IMR-90 (cell line): Measurements from ENCODE around the gene SUGCT. TPM values are rescaled to one million over a fixed set of nuclear protein-coding genes. Genes with fewer than 3 reads are reported as not detected.
A peak's percentile ranks its signal among the peaks of the same experiment; 100 is the strongest.

ENCODE experiments used
- ATAC-seq: fragments of 200-7000 bp; cut with Tn5 transposase; 2 replicates; pipeline ENCODE4 v1.9.1; 2020; ENCODE audit warnings: low read depth, mild to moderate bottlenecking, moderate library complexity
- BruUV-seq: library from RNA; stranded (reverse); fragments of 400-500 nt; replicated peaks from 2 replicates; lab custom pipeline; 2021; lab: Mats Ljungman, UMichigan
- CTCF ChIA-PET: fragments of 300-600 bp; formaldehyde crosslinking; extraction: SDS; loops from one replicate; lab custom pipeline; 2021; ENCODE audit warnings: antibody characterized with exemption; lab: Yijun Ruan, JAX
- POLR2A ChIA-PET: fragments of 300-600 bp; sonication (Branson Sonifier 250); formaldehyde crosslinking; loops from one replicate; lab custom pipeline; 2022; ENCODE audit warnings: antibody characterized with exemption; ENCODE audit not compliant: unreplicated experiment; lab: Charles Lee
- DNase-seq: peaks from one replicate; pipeline ENCODE4 v3.0.0; 2013
- H2AFZ ChIP-seq: replicated peaks from 2 replicates; pipeline ENCODE3; 2013; ENCODE audit warnings: low read length, mild to moderate bottlenecking; ENCODE audit not compliant: poor library complexity
- H2AK5ac ChIP-seq: 2 replicates; pipeline ENCODE4 v1.6.1; 2013; ENCODE audit warnings: low read depth, low read length, inconsistent platforms
- H2AK9ac ChIP-seq: replicated peaks from 2 replicates; pipeline ENCODE3; 2013; ENCODE audit warnings: mild to moderate bottlenecking, low read depth, low read length, moderate library complexity; ENCODE audit not compliant: poor library complexity
- H2BK120ac ChIP-seq: 2 replicates; pipeline ENCODE4 v1.6.1; 2013; ENCODE audit warnings: low read depth, low read length, inconsistent platforms
- H2BK15ac ChIP-seq: 3 replicates; pipeline ENCODE4 v1.6.1; 2013; ENCODE audit warnings: low read depth, low read length, inconsistent platforms
- H2BK20ac ChIP-seq: 2 replicates; pipeline ENCODE4 v1.6.1; 2013; ENCODE audit warnings: low read depth, mild to moderate bottlenecking, inconsistent platforms, low read length, moderate library complexity
- H2BK5ac ChIP-seq: 2 replicates; pipeline ENCODE4 v1.6.1; 2013; ENCODE audit warnings: mild to moderate bottlenecking, low read depth, low read length, inconsistent platforms; ENCODE audit not compliant: poor library complexity, severe bottlenecking
- H3K14ac ChIP-seq: replicated peaks from 2 replicates; pipeline ENCODE4 v1.6.1; 2013; ENCODE audit warnings: low read depth, low read length, inconsistent platforms
- H3K18ac ChIP-seq: 2 replicates; pipeline ENCODE4 v1.6.1; 2013; ENCODE audit warnings: low read depth, low read length, control low read depth
- H3K23ac ChIP-seq: 2 replicates; pipeline ENCODE4 v1.6.1; 2013; ENCODE audit warnings: low read depth, low read length, inconsistent platforms
- H3K27ac ChIP-seq: 2 replicates; pipeline ENCODE4 v1.5.1; 2013; ENCODE audit warnings: mild to moderate bottlenecking, control low read depth, low read length; ENCODE audit not compliant: insufficient read depth
- H3K27me3 ChIP-seq: 2 replicates; pipeline ENCODE4 v1.6.1; 2013; ENCODE audit warnings: low read length; ENCODE audit not compliant: control insufficient read depth, insufficient read depth
- H3K36me3 ChIP-seq: 2 replicates; pipeline ENCODE4 v1.6.1; 2013; ENCODE audit warnings: low read length, mixed read lengths; ENCODE audit not compliant: control insufficient read depth, insufficient read depth
- H3K4ac ChIP-seq: 2 replicates; pipeline ENCODE4 v1.6.1; 2013; ENCODE audit warnings: low read depth, low read length, inconsistent platforms
- H3K4me1 ChIP-seq: 2 replicates; pipeline ENCODE4 v1.6.1; 2013; ENCODE audit warnings: low read length, mixed read lengths; ENCODE audit not compliant: control insufficient read depth, insufficient read depth
- H3K4me2 ChIP-seq: 2 replicates; pipeline ENCODE4 v1.6.1; 2013; ENCODE audit warnings: low read depth, mild to moderate bottlenecking, control low read depth, low read length, moderate library complexity
- H3K4me3 ChIP-seq: 2 replicates; pipeline ENCODE4 v1.5.1; 2013; ENCODE audit warnings: low read depth, mild to moderate bottlenecking, control low read depth, low read length, moderate library complexity; ENCODE audit not compliant: insufficient read depth
- H3K56ac ChIP-seq: 2 replicates; pipeline ENCODE4 v1.6.1; 2013; ENCODE audit warnings: low read length, inconsistent platforms; ENCODE audit not compliant: insufficient read depth; ENCODE audit errors: extremely low read depth
- H3K79me1 ChIP-seq, 2 experiments: 2 replicates each; pipeline ENCODE4 v1.6.1; 2013; ENCODE audit warnings: low read length in 2 of 2, inconsistent platforms in 1 of 2, low read depth in 1 of 2
- H3K9ac ChIP-seq: 2 replicates; pipeline ENCODE4 v1.6.1; 2013; ENCODE audit warnings: low read depth, low read length, control low read depth
- H3K9me1 ChIP-seq: 2 replicates; pipeline ENCODE4 v1.6.1; 2013; ENCODE audit warnings: low read length, inconsistent platforms; ENCODE audit not compliant: insufficient read depth
- H3K9me3 ChIP-seq: 2 replicates; pipeline ENCODE4 v1.6.1; 2013; ENCODE audit warnings: low read length; ENCODE audit not compliant: control insufficient read depth, insufficient read depth
- H4K20me1 ChIP-seq: 2 replicates; pipeline ENCODE4 v1.6.1; 2013; ENCODE audit warnings: low read length, inconsistent platforms; ENCODE audit not compliant: insufficient read depth
- H4K5ac ChIP-seq: 2 replicates; pipeline ENCODE4 v1.6.1; 2013; ENCODE audit warnings: mild to moderate bottlenecking, low read depth, low read length, control low read depth
- H4K8ac ChIP-seq, 2 experiments: 2 replicates each; pipeline ENCODE4 v1.6.1; 2013; ENCODE audit warnings: low read depth in 2 of 2, low read length in 2 of 2, control low read depth in 1 of 2, inconsistent platforms in 1 of 2
- H4K91ac ChIP-seq: 2 replicates; pipeline ENCODE4 v1.6.1; 2013; ENCODE audit warnings: low read depth, low read length, inconsistent platforms; ENCODE audit not compliant: insufficient read depth
- BHLHE40 ChIP-seq: fragments of 150-350 bp; IDR thresholded peaks from 2 replicates; pipeline ENCODE4 v1.6.1; 2016; ENCODE audit warnings: mild to moderate bottlenecking, low read depth, low read length
- CEBPB ChIP-seq: IDR thresholded peaks from 2 replicates; pipeline ENCODE4 v1.6.1; 2012; ENCODE audit warnings: low read depth, low read length, improper control_type of control experiment
- CHD1 ChIP-seq: IDR thresholded peaks from 2 replicates; pipeline ENCODE4 v1.6.1; 2012; ENCODE audit warnings: low read depth, low read length, improper control_type of control experiment
- FOS ChIP-seq: fragments of 150-350 bp; IDR thresholded peaks from 2 replicates; pipeline ENCODE4 v1.6.1; 2016; ENCODE audit warnings: low read depth, low read length
- MAFK ChIP-seq: IDR thresholded peaks from 2 replicates; pipeline ENCODE4 v1.6.1; 2012; ENCODE audit warnings: low read depth, low read length, improper control_type of control experiment
- MAZ ChIP-seq: IDR thresholded peaks from 2 replicates; pipeline ENCODE4 v1.6.1; 2012; ENCODE audit warnings: low read depth, mild to moderate bottlenecking, low read length, improper control_type of control experiment, moderate library complexity, borderline replicate concordance
- MXI1 ChIP-seq: IDR thresholded peaks from 2 replicates; pipeline ENCODE4 v1.6.1; 2012; ENCODE audit warnings: low read depth, mild to moderate bottlenecking, low read length, moderate library complexity, borderline replicate concordance
- NFE2L2 ChIP-seq: fragments of 150-350 bp; IDR thresholded peaks from 2 replicates; pipeline ENCODE4 v1.6.1; 2016; ENCODE audit warnings: low read depth, mild to moderate bottlenecking, low read length
- POLR2A ChIP-seq: IDR thresholded peaks from 2 replicates; pipeline ENCODE4 v1.6.1; 2012; ENCODE audit warnings: mild to moderate bottlenecking, low read depth, low read length
- RAD21 ChIP-seq: IDR thresholded peaks from 2 replicates; pipeline ENCODE4 v1.6.1; 2012; ENCODE audit warnings: low read length, improper control_type of control experiment
- RFX5 ChIP-seq: IDR thresholded peaks from 2 replicates; pipeline ENCODE4 v1.8.0; 2012; ENCODE audit warnings: low read depth, mild to moderate bottlenecking, low read length, moderate library complexity
- SMC3 ChIP-seq: fragments of 150-350 bp; IDR thresholded peaks from 2 replicates; pipeline ENCODE4 v1.6.1; 2016; ENCODE audit warnings: low read depth, mild to moderate bottlenecking, antibody characterized with exemption, low read length, moderate library complexity
- WGBS, 2 experiments: methylation state at CpG; one replicate each; pipeline versions ENCODE4 v1.1.5 to v1.1.7; 2013; ENCODE audit warnings: missing lambda C conversion rate in 2 of 2; ENCODE audit not compliant: insufficient read length in 1 of 2; ENCODE audit errors: extremely low coverage in 2 of 2; 5-methylcytosine and 5-hydroxymethylcytosine counted together
- dilution Hi-C: fragments of 300-500 bp; cut with HindIII; formaldehyde crosslinking; loops from one replicate; pipeline ENCODE4 v1.14.3; 2018; ENCODE audit warnings: low sequenced_read_pairs; ENCODE audit not compliant: unreplicated experiment
- in situ Hi-C: fragments of 300-500 bp; cut with MboI; formaldehyde crosslinking; loops from 3 replicates; pipeline ENCODE4 v1.14.3; 2019; ENCODE audit warnings: low sequenced_read_pairs, inconsistent platforms, mixed read lengths
- intact Hi-C: fragments of 100-400 bp; cut with micrococcal nuclease; formaldehyde crosslinking; loops from 2 replicates; pipeline ENCODE4 v1.10.0; 2022
- polyA plus RNA-seq, 3 experiments: library from polyadenylated mRNA; depleted of rRNA; stranded (reverse); fragments of >200 nt; gene quantifications; 2 replicates each; pipeline ENCODE4 v1.2.3, GENCODE V29; 2012; ENCODE audit warnings: low replicate concordance in 1 of 3
- total RNA-seq: library from RNA; depleted of rRNA; stranded (reverse); fragments of >200 nt; gene quantifications from 2 replicates; pipeline ENCODE4 v1.2.3, GENCODE V29; 2012
- TF ChIP-seq, protein P1 (sequence below): fragments of 150-350 bp; IDR thresholded peaks from 2 replicates; pipeline ENCODE4 v1.6.1; 2017; ENCODE audit warnings: mild to moderate bottlenecking, antibody characterized with exemption, low read length, low read depth
- TF ChIP-seq, protein P2 (sequence below): fragments of 150-350 bp; IDR thresholded peaks from 2 replicates; pipeline ENCODE4 v1.6.1; 2016; ENCODE audit warnings: low read depth, mild to moderate bottlenecking, low read length, moderate library complexity, borderline replicate concordance
- TF ChIP-seq, protein P3 (sequence below): conservative IDR thresholded peaks from 2 replicates; pipeline ENCODE4 v1.5.1; 2012; ENCODE audit warnings: mild to moderate bottlenecking, low read depth, low read length, improper control_type of control experiment

Gene SUGCT
- total and polyA plus RNA-seq, 2 of the 4 experiments (the other 2 are of a cell fraction), result 5.9 to 8.3 TPM

DNA sequence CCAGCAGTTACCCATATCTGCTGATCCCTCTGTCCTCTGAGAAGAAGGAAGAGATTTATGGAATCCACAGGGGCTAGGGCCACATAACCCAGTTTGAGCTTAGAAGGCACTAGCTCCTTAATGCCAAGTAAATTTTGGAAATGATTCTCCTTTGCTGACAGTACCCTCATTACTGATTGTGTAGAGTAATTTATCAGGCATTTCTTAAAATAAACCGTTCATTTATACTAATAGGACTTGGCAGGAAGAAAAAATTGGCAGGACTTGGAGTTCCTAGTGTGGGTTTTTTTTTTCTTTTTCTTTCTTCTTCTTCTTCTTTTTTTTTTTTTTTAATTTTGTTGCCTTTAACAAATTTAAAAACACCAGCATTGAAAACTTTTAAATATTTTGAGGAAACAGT, 645.7 kb downstream of the SUGCT start:
- Histone ChIP-seq H3K56ac (no peak overlapping the region), H4K5ac (peak overlapping the region; percentile 56; the same call in 1 of the 2 replicates), H3K4me3 (no peak overlapping the region), H3K18ac (peak overlapping the region; percentile 32; the same call in 1 of the 2 replicates), H3K9me3 (no peaks in the 10 kb centered on the region), H3K9me1 (no peaks in the 10 kb centered on the region), H4K91ac (no peak overlapping the region), H4K8ac (no peak overlapping the region), H4K20me1 (no peaks in the 10 kb centered on the region), H2BK5ac (no peak overlapping the region), H2BK120ac (no peak overlapping the region), H3K27me3 (no peaks in the 10 kb centered on the region), H2AK9ac (no peak overlapping the region), H3K4me1 (peaks cover 4% of the 10 kb centered on the region), H3K4ac (no peak overlapping the region), H2BK20ac (0 out of 2 replicates have a peak overlapping the region, but pooled peaks have one; percentile 18), H3K36me3 (no peaks in the 10 kb centered on the region), H3K23ac (no peak overlapping the region), H3K14ac (0 out of 2 replicates have a peak overlapping the region, but pooled peaks have one; percentile 62), H3K79me1 (no peaks in the 10 kb centered on the region), H2BK15ac (no peak overlapping the region), H3K9ac (no peak overlapping the region), H3K27ac (no peak overlapping the region), H2AFZ (no peak overlapping the region), H3K4me2 (no peak overlapping the region), H2AK5ac (no peak overlapping the region)
- ChIA-PET POLR2A (no interaction called here), CTCF (no interaction called here)
- DNase-seq (no peak), ATAC-seq (no peak)
- intact Hi-C loops (no loop called here), in situ Hi-C loops (no loop called here), dilution Hi-C loops (no loop called here)
- WGBS, 2 experiments, result no CpG with 5 or more reads among the region's 1 CpG
- TF ChIP-seq, protein P1, sequence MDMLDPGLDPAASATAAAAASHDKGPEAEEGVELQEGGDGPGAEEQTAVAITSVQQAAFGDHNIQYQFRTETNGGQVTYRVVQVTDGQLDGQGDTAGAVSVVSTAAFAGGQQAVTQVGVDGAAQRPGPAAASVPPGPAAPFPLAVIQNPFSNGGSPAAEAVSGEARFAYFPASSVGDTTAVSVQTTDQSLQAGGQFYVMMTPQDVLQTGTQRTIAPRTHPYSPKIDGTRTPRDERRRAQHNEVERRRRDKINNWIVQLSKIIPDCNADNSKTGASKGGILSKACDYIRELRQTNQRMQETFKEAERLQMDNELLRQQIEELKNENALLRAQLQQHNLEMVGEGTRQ, result no peak
- no peak for TF ChIP-seq RFX5
- no peak for TF ChIP-seq MAFK
- no peak for TF ChIP-seq POLR2A
- TF ChIP-seq, protein P2, sequence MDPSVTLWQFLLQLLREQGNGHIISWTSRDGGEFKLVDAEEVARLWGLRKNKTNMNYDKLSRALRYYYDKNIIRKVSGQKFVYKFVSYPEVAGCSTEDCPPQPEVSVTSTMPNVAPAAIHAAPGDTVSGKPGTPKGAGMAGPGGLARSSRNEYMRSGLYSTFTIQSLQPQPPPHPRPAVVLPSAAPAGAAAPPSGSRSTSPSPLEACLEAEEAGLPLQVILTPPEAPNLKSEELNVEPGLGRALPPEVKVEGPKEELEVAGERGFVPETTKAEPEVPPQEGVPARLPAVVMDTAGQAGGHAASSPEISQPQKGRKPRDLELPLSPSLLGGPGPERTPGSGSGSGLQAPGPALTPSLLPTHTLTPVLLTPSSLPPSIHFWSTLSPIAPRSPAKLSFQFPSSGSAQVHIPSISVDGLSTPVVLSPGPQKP, result no peak
- TF ChIP-seq FOS, result no peak
- TF ChIP-seq NFE2L2, result no peak
- TF ChIP-seq RAD21, result no peak
- TF ChIP-seq SMC3, result no peak
- TF ChIP-seq, protein P3, sequence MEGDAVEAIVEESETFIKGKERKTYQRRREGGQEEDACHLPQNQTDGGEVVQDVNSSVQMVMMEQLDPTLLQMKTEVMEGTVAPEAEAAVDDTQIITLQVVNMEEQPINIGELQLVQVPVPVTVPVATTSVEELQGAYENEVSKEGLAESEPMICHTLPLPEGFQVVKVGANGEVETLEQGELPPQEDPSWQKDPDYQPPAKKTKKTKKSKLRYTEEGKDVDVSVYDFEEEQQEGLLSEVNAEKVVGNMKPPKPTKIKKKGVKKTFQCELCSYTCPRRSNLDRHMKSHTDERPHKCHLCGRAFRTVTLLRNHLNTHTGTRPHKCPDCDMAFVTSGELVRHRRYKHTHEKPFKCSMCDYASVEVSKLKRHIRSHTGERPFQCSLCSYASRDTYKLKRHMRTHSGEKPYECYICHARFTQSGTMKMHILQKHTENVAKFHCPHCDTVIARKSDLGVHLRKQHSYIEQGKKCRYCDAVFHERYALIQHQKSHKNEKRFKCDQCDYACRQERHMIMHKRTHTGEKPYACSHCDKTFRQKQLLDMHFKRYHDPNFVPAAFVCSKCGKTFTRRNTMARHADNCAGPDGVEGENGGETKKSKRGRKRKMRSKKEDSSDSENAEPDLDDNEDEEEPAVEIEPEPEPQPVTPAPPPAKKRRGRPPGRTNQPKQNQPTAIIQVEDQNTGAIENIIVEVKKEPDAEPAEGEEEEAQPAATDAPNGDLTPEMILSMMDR, result no peak
- TF ChIP-seq MXI1, result no peak
- no peak for TF ChIP-seq CHD1
- no peak for TF ChIP-seq CEBPB
- no peak for TF ChIP-seq MAZ
- TF ChIP-seq BHLHE40, result no peak
- no TSS peak for BruUV-seq
